Muscle of leg (tissue), 11 donors: ENCODE measurements around the gene CCDC137. TPM values are rescaled to one million over a fixed set of nuclear protein-coding genes. Genes with fewer than 3 reads are reported as not detected.

ENCODE experiments used
- DNase-seq: peaks from one replicate; pipeline ENCODE4 v3.0.0; 2013
- H3K27ac ChIP-seq: one replicate; pipeline ENCODE4 v1.5.1; 2013; ENCODE audit warnings: mild to moderate bottlenecking, low read length, control low read depth
- H3K27me3 ChIP-seq: one replicate; pipeline ENCODE4 v1.6.1; 2013; ENCODE audit warnings: low read length; ENCODE audit not compliant: control insufficient read depth, insufficient read depth
- H3K36me3 ChIP-seq: one replicate; pipeline ENCODE4 v1.6.1; 2013; ENCODE audit warnings: low read length; ENCODE audit not compliant: control insufficient read depth, insufficient read depth
- H3K4me1 ChIP-seq: one replicate; pipeline ENCODE4 v1.6.1; 2013; ENCODE audit warnings: low read length; ENCODE audit not compliant: control insufficient read depth, insufficient read depth
- H3K4me3 ChIP-seq: one replicate; pipeline ENCODE4 v1.5.1; 2013; ENCODE audit warnings: low read length, control low read depth
- H3K9me3 ChIP-seq: replicated peaks from 2 replicates; pipeline ENCODE4 v1.6.1; 2013; ENCODE audit warnings: low read depth, low read length; ENCODE audit not compliant: control insufficient read depth
- WGBS: methylation state at CpG from one replicate; pipeline ENCODE4 v1.1.5; 2013; ENCODE audit warnings: missing lambda C conversion rate; ENCODE audit not compliant: insufficient coverage; 5-methylcytosine and 5-hydroxymethylcytosine counted together
- polyA plus RNA-seq, 8 donors: library from polyadenylated mRNA; unstranded; fragments of 120-200 nt; gene quantifications; one replicate each; pipeline versions ENCODE4 v1.2.1 to v1.2.3, GENCODE V29; 2013; ENCODE audit warnings: inconsistent platforms in 1 of 8, low replicate concordance in 1 of 8; ENCODE audit not compliant: insufficient read length in 8 of 8, insufficient read depth in 1 of 8
- total RNA-seq: library from RNA; stranded (reverse); fragments of 120-200 nt; gene quantifications from one replicate; pipeline ENCODE4 v1.2.4, GENCODE V29; 2013

CCDC137 gene
- total and polyA plus RNA-seq, 9 donors = 9.1 to 18.0 (median 15.5) TPM

DNA sequence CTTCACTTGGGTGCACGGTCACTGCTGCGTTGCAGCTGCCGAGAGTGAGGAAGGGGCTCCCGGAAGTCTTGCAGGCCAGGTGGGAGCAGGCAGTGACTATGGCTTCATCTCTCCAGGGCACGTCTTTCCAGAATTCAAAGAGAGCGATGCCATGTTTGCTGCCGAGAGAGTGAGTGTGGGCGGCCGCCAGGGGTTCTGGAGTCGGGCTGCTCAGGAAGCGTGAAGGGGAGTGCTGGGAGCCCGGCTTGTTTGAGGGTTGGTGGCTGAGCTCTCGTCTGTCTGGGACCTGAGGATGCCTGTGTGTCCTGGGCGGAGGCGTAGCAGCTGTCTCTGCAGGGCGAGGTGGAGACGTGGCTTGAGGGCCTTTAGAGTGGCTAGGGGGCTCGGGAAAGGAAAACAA lies 23.5 kb downstream of the CCDC137 start:
- Histone ChIP-seq H3K4me1 (peaks cover 6% of the 10 kb centered on the region), H3K4me3 (no peak overlapping the region), H3K27ac (no peak overlapping the region), H3K36me3 (peaks cover 97% of the 10 kb centered on the region), H3K27me3 (no peaks in the 10 kb centered on the region), H3K9me3 (no peaks in the 10 kb centered on the region)
- 89% methylated on average over 16 of the region's 18 CpGs for WGBS
- no peak for DNase-seq

DNA sequence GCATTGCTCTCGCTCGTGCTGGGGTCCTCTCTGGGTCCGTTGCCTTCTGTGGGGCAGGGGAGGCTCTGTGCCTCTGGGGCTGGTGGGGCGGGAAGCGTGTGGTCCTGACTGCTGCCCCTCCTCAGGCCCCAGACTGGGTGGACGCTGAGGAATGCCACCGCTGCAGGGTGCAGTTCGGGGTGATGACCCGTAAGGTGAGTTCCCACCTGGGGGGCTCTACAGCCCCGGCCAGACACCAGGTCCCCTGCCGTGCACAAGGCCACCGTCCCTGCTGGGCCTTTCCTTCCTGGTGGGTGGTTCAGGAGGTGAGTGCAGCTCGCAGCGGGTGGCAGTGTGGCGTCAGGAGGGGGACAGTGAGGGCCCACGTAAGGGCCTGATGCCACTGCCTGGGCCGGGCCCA lies 24.0 kb downstream of the CCDC137 start:
- Histone ChIP-seq H3K4me3 (no peak overlapping the region), H3K9me3 (no peaks in the 10 kb centered on the region), H3K27me3 (no peaks in the 10 kb centered on the region), H3K4me1 (peaks cover under 1% of the 10 kb centered on the region), H3K36me3 (peaks cover 97% of the 10 kb centered on the region), H3K27ac (no peak overlapping the region)
- WGBS = 82% methylated on average over 17 of the region's 17 CpGs
- DNase-seq = no peak

DNA sequence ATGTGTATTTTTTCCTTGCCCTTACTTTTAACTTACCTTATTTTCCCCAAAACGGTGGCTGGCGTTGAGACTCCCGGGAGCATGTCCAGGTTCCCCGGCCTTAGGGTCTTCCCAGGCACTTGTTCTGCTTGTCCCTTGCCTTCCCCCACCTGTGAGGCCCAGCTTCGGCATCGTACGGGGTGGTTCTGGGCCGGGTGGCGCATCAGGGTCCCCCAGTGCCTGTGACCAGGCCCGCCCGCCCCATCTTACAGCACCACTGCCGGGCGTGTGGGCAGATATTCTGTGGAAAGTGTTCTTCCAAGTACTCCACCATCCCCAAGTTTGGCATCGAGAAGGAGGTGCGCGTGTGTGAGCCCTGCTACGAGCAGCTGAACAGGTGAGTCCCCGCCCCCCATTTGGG lies 24.7 kb downstream of the CCDC137 start:
- 92% methylated on average over 17 of the region's 18 CpGs for WGBS
- no peaks in the 10 kb centered on the region for H3K9me3 ChIP-seq
- no peaks in the 10 kb centered on the region for H3K27me3 ChIP-seq
- H3K27ac ChIP-seq = no peak overlapping the region
- H3K4me1 ChIP-seq = no peaks in the 10 kb centered on the region
- peaks cover 98% of the 10 kb centered on the region for H3K36me3 ChIP-seq
- DNase-seq = no peak
- H3K4me3 ChIP-seq = no peak overlapping the region

DNA sequence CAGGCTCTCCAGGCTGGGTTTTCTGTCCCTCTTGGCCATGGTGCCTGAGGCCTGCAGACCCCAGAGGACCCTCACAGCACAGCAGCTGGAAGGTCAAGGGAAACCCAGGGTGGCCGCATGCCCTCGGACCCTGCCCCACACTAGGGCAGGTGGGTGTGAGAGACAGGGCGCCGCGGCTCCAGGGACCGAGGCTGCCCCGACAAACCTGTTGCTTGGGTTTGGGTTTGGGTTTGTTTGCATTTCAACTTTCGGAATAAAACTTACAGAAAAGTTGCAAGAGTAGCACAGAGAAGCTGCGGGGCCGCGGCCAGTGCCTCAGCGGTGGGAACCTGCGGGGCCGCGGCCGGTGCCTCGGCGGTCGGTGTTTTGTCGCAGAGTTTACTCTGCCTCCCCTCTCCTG lies 25.1 kb downstream of the CCDC137 start:
- H3K27ac ChIP-seq = no peak overlapping the region
- peaks cover 98% of the 10 kb centered on the region for H3K36me3 ChIP-seq
- DNase-seq = no peak
- H3K4me1 ChIP-seq = no peaks in the 10 kb centered on the region
- WGBS = 97% methylated on average over 14 of the region's 20 CpGs
- H3K9me3 ChIP-seq = no peaks in the 10 kb centered on the region
- no peak overlapping the region for H3K4me3 ChIP-seq
- no peaks in the 10 kb centered on the region for H3K27me3 ChIP-seq

DNA sequence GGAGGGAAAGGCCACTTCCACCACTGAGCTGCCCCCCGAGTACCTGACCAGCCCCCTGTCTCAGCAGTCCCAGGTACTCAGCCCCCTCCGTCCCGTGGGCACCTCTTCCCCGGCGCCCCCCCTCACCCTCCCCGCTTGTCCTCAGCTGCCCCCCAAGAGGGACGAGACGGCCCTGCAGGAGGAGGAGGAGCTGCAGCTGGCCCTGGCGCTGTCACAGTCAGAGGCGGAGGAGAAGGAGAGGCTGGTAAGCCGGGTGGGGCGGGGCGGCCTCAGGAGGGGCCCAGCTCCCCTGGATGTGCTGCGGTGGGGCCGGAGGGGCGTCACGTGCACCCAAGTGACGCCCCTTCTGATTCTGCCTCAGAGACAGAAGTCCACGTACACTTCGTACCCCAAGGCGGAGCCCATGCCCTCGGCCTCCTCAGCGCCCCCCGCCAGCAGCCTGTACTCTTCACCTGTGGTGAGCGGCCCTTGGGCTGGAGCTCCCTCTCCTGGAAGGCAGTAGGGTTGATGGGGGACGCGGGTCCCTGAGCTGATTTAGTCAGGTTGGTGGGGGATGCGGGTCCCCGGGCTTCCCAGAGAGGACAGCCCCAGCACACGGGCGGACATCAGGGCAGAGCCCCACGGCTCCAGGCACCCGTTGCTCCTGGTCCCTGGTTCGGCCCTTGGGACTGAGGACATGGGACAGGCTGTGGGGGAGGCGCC lies 27.1 kb downstream of the CCDC137 start:
- Histone ChIP-seq H3K9me3 (no peaks in the 10 kb centered on the region), H3K27me3 (no peaks in the 10 kb centered on the region), H3K27ac (no peak overlapping the region), H3K4me3 (no peak overlapping the region), H3K4me1 (no peaks in the 10 kb centered on the region), H3K36me3 (peaks cover 98% of the 10 kb centered on the region)
- WGBS = 91% methylated on average over 26 of the region's 35 CpGs
- no peak for DNase-seq

DNA sequence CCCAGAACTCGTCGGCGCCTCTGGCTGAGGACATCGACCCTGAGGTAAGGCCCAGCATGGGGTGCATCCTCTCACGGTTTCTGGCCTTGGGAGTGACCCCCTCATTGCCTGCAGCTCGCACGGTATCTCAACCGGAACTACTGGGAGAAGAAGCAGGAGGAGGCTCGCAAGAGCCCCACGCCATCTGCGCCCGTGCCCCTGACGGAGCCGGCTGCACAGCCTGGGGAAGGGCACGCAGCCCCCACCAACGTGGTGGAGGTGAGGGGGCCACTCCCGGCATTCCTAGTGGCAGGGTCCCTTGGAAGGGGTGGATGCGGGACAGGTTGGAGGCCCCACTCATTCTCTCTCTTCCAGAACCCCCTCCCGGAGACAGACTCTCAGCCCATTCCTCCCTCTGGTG lies 28.3 kb downstream of the CCDC137 start:
- H3K4me1 ChIP-seq = no peaks in the 10 kb centered on the region
- H3K9me3 ChIP-seq = no peaks in the 10 kb centered on the region
- H3K4me3 ChIP-seq = no peak overlapping the region
- no peaks in the 10 kb centered on the region for H3K27me3 ChIP-seq
- WGBS = 91% methylated on average over 11 of the region's 19 CpGs
- DNase-seq = no peak
- H3K36me3 ChIP-seq = peaks cover 89% of the 10 kb centered on the region
- H3K27ac ChIP-seq = no peak overlapping the region

DNA sequence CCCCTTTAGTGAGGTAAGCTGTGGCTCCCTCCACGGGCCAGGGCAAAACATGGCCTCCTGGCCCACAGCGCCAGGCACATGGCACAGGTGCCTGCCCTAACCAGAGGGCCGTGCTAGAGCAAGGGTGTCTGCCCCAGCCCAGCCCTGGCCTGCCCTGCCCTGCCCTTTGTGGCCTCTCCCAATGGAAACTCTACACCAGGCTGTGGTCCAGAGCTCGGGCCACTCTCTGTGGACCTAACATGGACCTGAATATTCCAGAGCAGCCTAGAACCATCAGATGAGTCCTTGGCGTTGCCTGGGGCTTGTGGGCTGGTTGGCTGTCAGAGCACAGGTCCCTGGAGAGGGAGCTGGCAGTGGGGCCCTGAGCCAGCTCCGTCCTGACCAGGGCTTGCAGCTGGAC lies 28.7 kb downstream of the CCDC137 start:
- WGBS = 73% methylated on average over 4 of the region's 6 CpGs
- Histone ChIP-seq H3K27me3 (no peaks in the 10 kb centered on the region), H3K27ac (no peak overlapping the region), H3K4me3 (no peak overlapping the region), H3K9me3 (no peaks in the 10 kb centered on the region), H3K36me3 (peaks cover 85% of the 10 kb centered on the region), H3K4me1 (no peaks in the 10 kb centered on the region)
- DNase-seq = no peak

DNA sequence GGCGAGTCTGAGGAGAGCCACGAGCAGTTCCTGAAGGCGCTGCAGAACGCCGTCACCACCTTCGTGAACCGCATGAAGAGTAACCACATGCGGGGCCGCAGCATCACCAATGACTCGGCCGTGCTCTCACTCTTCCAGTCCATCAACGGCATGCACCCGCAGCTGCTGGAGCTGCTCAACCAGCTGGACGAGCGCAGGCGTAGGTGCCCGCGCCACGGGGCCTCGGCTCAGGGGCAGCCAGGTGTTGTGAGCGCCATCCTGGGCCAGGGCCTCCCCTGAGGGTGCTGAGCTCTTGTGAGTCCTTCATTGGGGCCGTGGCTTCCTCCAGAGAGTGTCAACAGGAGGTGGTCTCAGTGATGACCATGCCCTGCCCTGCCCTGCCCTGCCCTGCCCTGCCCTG lies 29.3 kb downstream of the CCDC137 start:
- Histone ChIP-seq H3K9me3 (no peaks in the 10 kb centered on the region), H3K4me3 (no peak overlapping the region), H3K4me1 (no peaks in the 10 kb centered on the region), H3K36me3 (peaks cover 86% of the 10 kb centered on the region), H3K27ac (no peak overlapping the region), H3K27me3 (no peaks in the 10 kb centered on the region)
- no peak for DNase-seq
- 91% methylated on average over 22 of the region's 22 CpGs for WGBS

DNA sequence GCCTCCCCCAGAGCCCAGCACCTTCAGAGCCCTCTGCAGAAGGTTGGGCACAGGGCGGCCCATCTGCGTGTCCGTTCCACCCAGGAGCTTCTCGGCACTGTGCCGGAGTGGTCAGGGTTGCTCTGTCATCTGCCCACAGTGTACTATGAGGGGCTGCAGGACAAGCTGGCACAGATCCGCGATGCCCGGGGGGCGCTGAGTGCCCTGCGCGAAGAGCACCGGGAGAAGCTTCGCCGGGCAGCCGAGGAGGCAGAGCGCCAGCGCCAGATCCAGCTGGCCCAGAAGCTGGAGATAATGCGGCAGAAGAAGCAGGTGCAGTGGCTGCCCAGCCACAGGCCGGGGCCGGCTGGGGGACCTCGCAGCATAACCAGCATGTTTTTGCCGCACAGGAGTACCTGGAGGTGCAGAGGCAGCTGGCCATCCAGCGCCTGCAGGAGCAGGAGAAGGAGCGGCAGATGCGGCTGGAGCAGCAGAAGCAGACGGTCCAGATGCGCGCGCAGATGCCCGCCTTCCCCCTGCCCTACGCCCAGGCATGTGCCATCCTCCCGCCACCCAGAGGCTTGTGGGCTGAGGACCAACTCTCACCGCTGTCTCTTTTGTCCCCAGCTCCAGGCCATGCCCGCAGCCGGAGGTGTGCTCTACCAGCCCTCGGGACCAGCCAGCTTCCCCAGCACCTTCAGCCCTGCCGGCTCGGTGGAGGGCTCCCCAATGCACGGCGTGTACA lies 29.8 kb downstream of the CCDC137 start:
- Histone ChIP-seq H3K27ac (no peak overlapping the region), H3K9me3 (no peaks in the 10 kb centered on the region), H3K4me1 (peaks cover 6% of the 10 kb centered on the region), H3K27me3 (no peaks in the 10 kb centered on the region), H3K4me3 (no peak overlapping the region), H3K36me3 (peaks cover 86% of the 10 kb centered on the region)
- no peak for DNase-seq
- 91% methylated on average over 40 of the region's 40 CpGs for WGBS

DNA sequence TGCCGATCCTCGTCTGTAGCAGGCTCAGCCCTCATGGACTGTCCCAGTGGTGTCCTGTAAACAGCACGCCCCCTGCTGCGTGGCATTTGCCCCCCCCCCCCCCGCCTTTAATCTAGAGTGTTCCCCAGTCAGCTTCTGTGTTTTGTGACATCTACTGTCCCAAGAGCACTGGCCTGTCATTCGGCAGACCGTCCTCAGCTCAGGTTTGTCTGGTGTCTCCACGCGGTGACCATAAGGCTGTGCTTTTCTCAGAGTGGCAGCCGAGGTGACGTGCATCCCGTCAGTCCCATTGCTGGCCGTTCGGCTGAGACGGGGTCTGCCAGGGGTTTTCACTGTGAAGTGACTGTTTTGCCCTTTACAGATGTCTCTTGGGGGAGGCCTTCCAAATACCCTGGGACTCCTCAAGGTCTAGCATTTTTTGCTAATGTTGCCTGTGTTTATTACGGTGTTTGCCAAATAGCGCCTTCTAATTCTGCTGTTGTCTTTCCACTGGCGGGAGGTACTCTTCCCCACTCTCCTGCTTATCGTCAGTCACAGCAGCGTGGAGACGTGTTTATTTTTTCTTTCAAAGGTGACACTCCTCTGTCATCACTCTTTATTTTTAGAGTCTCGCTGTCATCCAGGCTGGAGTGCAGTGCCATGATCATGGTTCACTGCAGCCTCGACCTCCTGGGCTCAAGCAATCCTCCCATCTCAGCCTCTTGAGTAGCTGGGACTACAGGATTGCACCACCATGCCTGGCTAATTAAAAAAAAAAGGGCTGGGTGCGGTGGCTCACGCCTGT lies 30.9 kb downstream of the CCDC137 start:
- DNase-seq = no peak
- H3K4me1 ChIP-seq = peaks cover 16% of the 10 kb centered on the region
- no peak overlapping the region for H3K4me3 ChIP-seq
- no peaks in the 10 kb centered on the region for H3K27me3 ChIP-seq
- H3K36me3 ChIP-seq = peaks cover 83% of the 10 kb centered on the region
- 81% methylated on average over 21 of the region's 25 CpGs for WGBS
- no peak overlapping the region for H3K27ac ChIP-seq
- H3K9me3 ChIP-seq = no peaks in the 10 kb centered on the region
